SJSA1 (cell line): ENCODE results near the gene TMEM30B. TPM values are rescaled to one million over a fixed set of nuclear protein-coding genes. Genes with fewer than 3 reads are reported as not detected.

ENCODE experiments used
- DNase-seq, 2 experiments: peaks; one replicate each; pipeline ENCODE4 v3.0.0-alpha.2; 2015 to 2020; ENCODE audit warnings: low spot score in 2 of 2, low read depth in 1 of 2
- H3K27ac ChIP-seq: fragments of 250-450 bp; sonication (Bioruptor Pico); 2 replicates; pipeline ENCODE4 v1.5.1; 2020; ENCODE audit warnings: mild to moderate bottlenecking, moderate library complexity
- H3K27me3 ChIP-seq: fragments of 250-450 bp; sonication (Bioruptor Pico); replicated peaks from 2 replicates; pipeline ENCODE4 v1.5.1; 2020; ENCODE audit warnings: mild to moderate bottlenecking, moderate library complexity
- H3K36me3 ChIP-seq: fragments of 250-450 bp; sonication (Bioruptor Pico); 2 replicates; pipeline ENCODE4 v1.5.1; 2020; ENCODE audit warnings: mild to moderate bottlenecking
- H3K4me1 ChIP-seq: fragments of 250-450 bp; sonication (Bioruptor Pico); replicated peaks from 2 replicates; pipeline ENCODE4 v1.6.1; 2021; ENCODE audit warnings: mild to moderate bottlenecking
- H3K4me3 ChIP-seq: fragments of 250-450 bp; sonication (Bioruptor Pico); 2 replicates; pipeline ENCODE4 v1.5.1; 2020; ENCODE audit warnings: mild to moderate bottlenecking
- H3K9me3 ChIP-seq: fragments of 250-450 bp; sonication (Bioruptor Pico); replicated peaks from 2 replicates; pipeline ENCODE4 v1.5.1; 2020; ENCODE audit warnings: mild to moderate bottlenecking
- total RNA-seq: library from RNA; depleted of rRNA; stranded (reverse); fragments of >200 nt; shearing (Covaris generic); gene quantifications from 2 replicates; pipeline ENCODE4 v1.2.3, GENCODE V29; 2014; rRNA removed

TMEM30B gene
- total RNA-seq = not detected in 2 replicates

- H3K36me3 ChIP-seq = no peaks in the 10 kb centered on the region
- H3K4me1 ChIP-seq = peaks cover 13% of the 10 kb centered on the region
- DNase-seq = no peak
- no peak within 1 kb of the TSS for H3K4me3 ChIP-seq
- H3K9me3 ChIP-seq = 0 out of 2 replicates have a peak, but pooled peaks cover 2% of the 10 kb centered on the region
- no peak within 1 kb of the TSS for H3K27ac ChIP-seq
- no peaks in the 10 kb centered on the region for H3K27me3 ChIP-seq
Observed at GRCh38 chr14:61281186-61281947, at the start of gene TMEM30B. Gene TMEM30B (minus strand): TSS chr14:61281338. CDS start chr14:61281147, 191 bp downstream.

- H3K4me3 ChIP-seq = no peak overlapping the region
- no peak overlapping the region for H3K27ac ChIP-seq
Observed at GRCh38 chr14:61330511-61330910, 49.4 kb upstream of the TMEM30B start.

GRCh38 chr14:61329478-61330051 is 48.4 kb upstream of the TMEM30B start:
- H3K9me3 ChIP-seq = no peaks in the 10 kb centered on the region
- H3K4me1 ChIP-seq = no peaks in the 10 kb centered on the region
- no peak overlapping the region for H3K27ac ChIP-seq
- no peak overlapping the region for H3K4me3 ChIP-seq
- no peaks in the 10 kb centered on the region for H3K27me3 ChIP-seq
- DNase-seq = no peak
- no peaks in the 10 kb centered on the region for H3K36me3 ChIP-seq

More at GRCh38 chr14:61330511-61330910, 49.4 kb upstream of the TMEM30B start:
- Histone ChIP-seq H3K36me3 (no peaks in the 10 kb centered on the region), H3K9me3 (no peaks in the 10 kb centered on the region), H3K4me1 (no peaks in the 10 kb centered on the region), H3K27me3 (no peaks in the 10 kb centered on the region)
- no peak for DNase-seq

- DNase-seq = no peak
- H3K36me3 ChIP-seq = no peaks in the 10 kb centered on the region
- no peaks in the 10 kb centered on the region; the same call in 1 of the 2 replicates for H3K27me3 ChIP-seq
- H3K4me1 ChIP-seq = no peaks in the 10 kb centered on the region
- H3K9me3 ChIP-seq = no peaks in the 10 kb centered on the region
- no peak overlapping the region for H3K4me3 ChIP-seq
- H3K27ac ChIP-seq = no peak overlapping the region
Observed at GRCh38 chr14:61328626-61329262, 47.6 kb upstream of the TMEM30B start.

GRCh38 chr14:61326847-61327246 is 45.7 kb upstream of the TMEM30B start:
- Histone ChIP-seq H3K27me3 (peaks cover 7% of the 10 kb centered on the region; the same call in 1 of the 2 replicates), H3K4me3 (no peak overlapping the region), H3K4me1 (peaks cover 13% of the 10 kb centered on the region), H3K36me3 (no peaks in the 10 kb centered on the region), H3K27ac (no peak overlapping the region), H3K9me3 (no peaks in the 10 kb centered on the region; the same call in 1 of the 2 replicates)
- DNase-seq = no peak

GRCh38 chr14:61326146-61326545 is 45.0 kb upstream of the TMEM30B start:
- Histone ChIP-seq H3K36me3 (no peaks in the 10 kb centered on the region), H3K27ac (no peak overlapping the region), H3K4me1 (peaks cover 20% of the 10 kb centered on the region), H3K27me3 (peaks cover 14% of the 10 kb centered on the region; the same call in 1 of the 2 replicates), H3K4me3 (no peak overlapping the region), H3K9me3 (no peaks in the 10 kb centered on the region; the same call in 1 of the 2 replicates)
- DNase-seq = no peak

GRCh38 chr14:61325166-61325565 is 44.0 kb upstream of the TMEM30B start:
- Histone ChIP-seq H3K27me3 (peaks cover 14% of the 10 kb centered on the region; the same call in 1 of the 2 replicates), H3K4me3 (no peak overlapping the region), H3K4me1 (peaks cover 24% of the 10 kb centered on the region), H3K36me3 (no peaks in the 10 kb centered on the region), H3K9me3 (no peaks in the 10 kb centered on the region; the same call in 1 of the 2 replicates), H3K27ac (no peak overlapping the region)
- no peak for DNase-seq

- no peak for DNase-seq
- Histone ChIP-seq H3K4me1 (peaks cover 24% of the 10 kb centered on the region), H3K27me3 (peaks cover 14% of the 10 kb centered on the region; the same call in 1 of the 2 replicates), H3K4me3 (no peak overlapping the region), H3K9me3 (no peaks in the 10 kb centered on the region; the same call in 1 of the 2 replicates), H3K36me3 (no peaks in the 10 kb centered on the region), H3K27ac (no peak overlapping the region)
Observed at GRCh38 chr14:61323970-61324369, 42.8 kb upstream of the TMEM30B start.

- no peaks in the 10 kb centered on the region for H3K36me3 ChIP-seq
- no peak for DNase-seq
- peaks cover 14% of the 10 kb centered on the region; the same call in 1 of the 2 replicates for H3K27me3 ChIP-seq
- no peaks in the 10 kb centered on the region; the same call in 1 of the 2 replicates for H3K9me3 ChIP-seq
- H3K4me3 ChIP-seq = peak overlapping the region; percentile 59
- peaks cover 24% of the 10 kb centered on the region for H3K4me1 ChIP-seq
- no peak overlapping the region for H3K27ac ChIP-seq
Observed at GRCh38 chr14:61322799-61323290, 41.7 kb upstream of the TMEM30B start.

GRCh38 chr14:61322011-61322798 is 41.1 kb upstream of the TMEM30B start:
- H3K4me3 ChIP-seq = peak overlapping the region; percentile 59
- peaks cover 14% of the 10 kb centered on the region; the same call in 1 of the 2 replicates for H3K27me3 ChIP-seq

GRCh38 chr14:61321385-61322010 is 40.4 kb upstream of the TMEM30B start, which contains the start of gene PRKCH:
Gene PRKCH (plus strand): TSS chr14:61321579. CDS start chr14:61322102, 523 bp downstream.
- peak within 1 kb of the TSS; percentile 40 for H3K27ac ChIP-seq
- H3K27me3 ChIP-seq = peaks cover 14% of the 10 kb centered on the region; the same call in 1 of the 2 replicates
- DNase-seq = peak; percentile 38 to 72
- H3K36me3 ChIP-seq = no peaks in the 10 kb centered on the region
- peak within 1 kb of the TSS; percentile 59 for H3K4me3 ChIP-seq
- H3K9me3 ChIP-seq = no peaks in the 10 kb centered on the region; the same call in 1 of the 2 replicates
- H3K4me1 ChIP-seq = peaks cover 24% of the 10 kb centered on the region

More at GRCh38 chr14:61322011-61322798, 41.1 kb upstream of the TMEM30B start:
- Histone ChIP-seq H3K9me3 (no peaks in the 10 kb centered on the region; the same call in 1 of the 2 replicates), H3K27ac (no peak overlapping the region), H3K36me3 (no peaks in the 10 kb centered on the region), H3K4me1 (peaks cover 24% of the 10 kb centered on the region)
- no peak for DNase-seq

- DNase-seq = no peak
- Histone ChIP-seq H3K4me3 (peak overlapping the region; percentile 59), H3K9me3 (no peaks in the 10 kb centered on the region; the same call in 1 of the 2 replicates), H3K27ac (peak overlapping the region; percentile 40; the same call in 1 of the 2 replicates), H3K36me3 (no peaks in the 10 kb centered on the region), H3K27me3 (peaks cover 14% of the 10 kb centered on the region; the same call in 1 of the 2 replicates), H3K4me1 (peaks cover 24% of the 10 kb centered on the region)
Observed at GRCh38 chr14:61320806-61321384, 39.8 kb upstream of the TMEM30B start.
